Activated CD8-positive, alpha-beta memory T cell treated with anti-CD3 and anti-CD28 coated beads for 4 hours (primary cell): ENCODE results near the gene MACO1.
"Not testable (repeated sequence)": the region's sequence is repeated elsewhere in the genome, so short reads cannot be mapped to it uniquely, and the experiment has no call there.

Source experiments
- DNase-seq, 2 donors: peaks; one replicate each; pipeline ENCODE4 v3.0.0-alpha.2; 2020; ENCODE audit warnings: low read depth in 2 of 2

MACO1 gene, protein sequence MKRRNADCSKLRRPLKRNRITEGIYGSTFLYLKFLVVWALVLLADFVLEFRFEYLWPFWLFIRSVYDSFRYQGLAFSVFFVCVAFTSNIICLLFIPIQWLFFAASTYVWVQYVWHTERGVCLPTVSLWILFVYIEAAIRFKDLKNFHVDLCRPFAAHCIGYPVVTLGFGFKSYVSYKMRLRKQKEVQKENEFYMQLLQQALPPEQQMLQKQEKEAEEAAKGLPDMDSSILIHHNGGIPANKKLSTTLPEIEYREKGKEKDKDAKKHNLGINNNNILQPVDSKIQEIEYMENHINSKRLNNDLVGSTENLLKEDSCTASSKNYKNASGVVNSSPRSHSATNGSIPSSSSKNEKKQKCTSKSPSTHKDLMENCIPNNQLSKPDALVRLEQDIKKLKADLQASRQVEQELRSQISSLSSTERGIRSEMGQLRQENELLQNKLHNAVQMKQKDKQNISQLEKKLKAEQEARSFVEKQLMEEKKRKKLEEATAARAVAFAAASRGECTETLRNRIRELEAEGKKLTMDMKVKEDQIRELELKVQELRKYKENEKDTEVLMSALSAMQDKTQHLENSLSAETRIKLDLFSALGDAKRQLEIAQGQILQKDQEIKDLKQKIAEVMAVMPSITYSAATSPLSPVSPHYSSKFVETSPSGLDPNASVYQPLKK

DNA sequence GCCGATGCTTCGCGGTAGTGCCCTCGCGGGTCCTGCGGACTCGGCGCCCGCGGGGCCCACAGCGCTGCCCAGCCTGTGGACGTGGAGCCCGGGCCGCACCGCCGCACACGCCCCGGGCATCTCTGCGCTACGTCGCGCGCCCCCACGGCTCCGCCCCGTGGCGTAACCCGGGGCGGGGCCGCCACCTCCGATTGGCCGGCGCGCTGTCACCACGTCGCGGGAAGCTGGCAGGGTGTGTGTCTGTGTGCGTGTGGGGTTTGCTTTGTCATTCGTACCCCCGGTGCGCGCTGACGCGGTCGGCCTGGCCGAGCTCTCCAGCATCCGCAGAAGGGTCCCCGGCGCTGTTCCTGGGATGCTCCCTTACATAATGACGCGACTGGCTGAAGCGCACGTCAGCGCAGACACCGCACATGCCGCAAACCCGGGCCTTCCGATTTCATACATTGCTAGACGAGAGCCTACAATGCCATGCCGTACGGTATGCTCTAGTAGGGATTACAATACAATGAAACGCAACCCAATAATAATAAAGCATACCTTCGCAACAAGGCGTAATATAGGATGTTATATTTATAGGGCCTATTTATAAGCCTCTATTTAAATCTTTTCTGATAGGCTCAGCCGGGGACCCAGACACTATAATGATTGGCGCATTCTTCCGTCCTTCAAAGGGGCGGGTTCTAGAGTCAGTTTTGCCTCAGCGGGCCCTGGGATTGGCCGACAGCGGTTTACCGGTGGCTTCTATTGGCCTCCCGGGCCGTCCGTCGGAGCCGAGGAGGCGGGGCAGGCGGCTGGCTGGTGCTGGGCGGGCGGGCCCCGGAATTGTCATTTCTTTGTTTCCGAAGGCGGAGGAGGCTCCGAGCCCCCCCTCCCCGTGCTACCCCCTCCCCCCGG, at the start of gene MACO1:
MACO1 (plus strand) TSS at position 825 of the 894 bp plus-strand sequence. CDS start 202 bp downstream, outside the sequence.
- DNase-seq = peak; percentile 94

DNA sequence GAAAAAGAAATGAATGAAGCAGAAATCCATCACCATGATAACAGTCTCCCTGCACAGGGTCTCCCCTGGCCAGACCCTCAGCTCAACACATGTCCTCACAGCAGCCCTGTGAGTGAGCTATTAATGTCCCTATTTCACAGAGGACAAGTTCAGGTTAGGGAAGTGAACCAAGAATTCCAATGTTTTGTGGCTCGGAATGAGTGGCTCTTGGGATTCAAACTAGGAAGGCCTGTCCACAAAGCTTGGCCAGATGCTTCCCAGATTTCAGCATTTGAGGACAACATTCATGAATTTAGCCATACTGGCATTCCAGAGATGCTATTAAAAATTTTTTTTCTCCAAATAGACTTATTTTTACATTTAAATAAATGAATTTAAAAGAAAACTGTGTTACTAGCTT, 48.2 kb upstream of the MACO1 start:
- not testable (repeated sequence) for DNase-seq

DNA sequence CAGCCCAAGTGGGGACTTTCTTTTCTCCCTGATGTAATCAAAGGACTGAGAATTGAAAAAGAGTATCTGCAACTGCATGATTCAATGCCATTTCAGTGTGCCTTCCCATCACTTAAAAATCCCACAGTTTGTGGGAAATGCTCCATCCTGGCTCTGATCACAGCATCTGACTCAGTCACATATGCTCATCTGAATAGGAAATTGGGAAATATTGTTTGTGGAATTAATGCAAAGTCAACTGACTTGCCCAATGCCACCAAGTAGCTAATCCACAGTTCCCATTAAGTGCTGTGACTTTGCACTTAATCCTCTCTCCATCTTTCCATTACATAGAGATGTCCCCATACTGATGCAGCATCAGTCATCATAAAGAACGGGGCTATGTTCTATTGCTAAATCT, 47.6 kb upstream of the MACO1 start:
- not testable (repeated sequence) for DNase-seq

DNA sequence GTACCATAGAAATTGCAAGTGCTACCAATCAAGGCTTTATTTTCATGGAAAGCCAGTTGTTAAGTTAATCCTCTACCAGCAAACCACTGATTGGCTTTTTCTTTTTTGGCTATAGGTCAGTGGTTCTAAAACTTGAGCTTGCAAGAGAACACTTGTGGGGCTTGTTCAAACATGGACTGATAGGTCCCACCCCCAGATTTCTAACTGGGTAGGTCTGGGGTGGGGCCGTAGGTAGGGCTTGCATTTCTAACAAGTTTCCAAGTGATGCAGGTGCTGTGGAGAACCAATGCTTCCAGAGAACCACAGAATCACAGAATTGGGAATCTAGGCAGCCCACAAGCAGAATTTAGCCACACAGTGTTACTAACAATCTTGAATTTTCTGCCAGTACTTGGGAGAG, 46.8 kb upstream of the MACO1 start:
- DNase-seq = not testable (repeated sequence)

DNA sequence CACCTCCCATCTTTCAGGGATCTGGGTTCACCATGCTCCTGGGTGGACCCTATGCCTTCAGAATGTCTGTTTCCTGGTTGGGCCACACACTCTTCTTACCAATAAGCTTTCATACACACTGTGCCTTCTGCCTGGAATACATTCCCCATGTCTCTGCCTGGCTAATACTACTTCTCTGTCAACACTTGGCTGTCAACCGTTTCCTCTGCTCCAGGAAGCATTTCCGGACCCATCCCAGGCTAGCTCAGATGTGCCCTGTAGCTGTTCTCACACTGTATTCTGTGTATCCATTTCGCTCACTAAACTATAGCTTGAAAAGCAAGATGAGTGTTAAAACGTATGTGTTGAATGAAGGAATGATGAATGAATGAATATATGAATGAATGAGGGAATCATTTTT, 43.6 kb upstream of the MACO1 start:
- DNase-seq = not testable (repeated sequence)

DNA sequence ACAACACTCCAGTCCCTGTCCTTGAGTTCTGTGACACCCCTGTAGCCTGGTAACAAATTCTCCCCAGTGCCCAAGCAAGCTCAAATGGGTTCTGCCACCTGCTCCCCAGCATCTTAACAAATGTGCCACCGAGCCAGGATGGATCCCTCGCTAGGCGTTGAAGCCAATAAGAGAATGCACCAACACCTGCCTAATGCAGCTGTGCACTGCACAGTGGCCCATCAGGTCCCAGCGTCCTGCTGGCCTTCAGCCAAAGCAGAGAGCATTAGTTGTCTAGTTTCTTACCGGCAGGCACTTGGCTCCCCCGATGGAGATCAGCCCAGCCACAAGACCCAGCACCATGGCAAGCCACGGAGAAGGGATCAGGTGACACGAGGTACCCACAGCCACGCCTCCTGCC, 42.0 kb upstream of the MACO1 start:
- not testable (repeated sequence) for DNase-seq

DNA sequence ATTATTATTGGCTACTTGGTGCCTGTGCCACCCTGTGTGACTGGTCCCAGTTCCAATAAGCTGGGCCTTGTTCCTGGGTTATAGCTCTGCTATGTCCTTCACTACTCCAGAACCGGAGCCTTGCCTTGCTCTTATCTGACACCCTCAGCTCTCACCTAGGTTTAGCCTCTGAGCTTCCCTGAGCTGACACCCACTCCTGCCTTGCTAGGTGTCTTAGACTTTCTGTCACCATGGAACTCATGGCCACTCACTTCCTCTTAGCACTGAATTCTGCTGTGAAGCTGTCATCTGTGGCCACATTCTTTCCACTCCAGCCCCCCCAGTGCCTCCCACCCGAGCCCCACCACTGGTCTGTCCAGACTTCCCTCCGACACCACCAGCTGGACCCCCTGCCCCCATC, 41.0 kb upstream of the MACO1 start:
- DNase-seq = not testable (repeated sequence)

DNA sequence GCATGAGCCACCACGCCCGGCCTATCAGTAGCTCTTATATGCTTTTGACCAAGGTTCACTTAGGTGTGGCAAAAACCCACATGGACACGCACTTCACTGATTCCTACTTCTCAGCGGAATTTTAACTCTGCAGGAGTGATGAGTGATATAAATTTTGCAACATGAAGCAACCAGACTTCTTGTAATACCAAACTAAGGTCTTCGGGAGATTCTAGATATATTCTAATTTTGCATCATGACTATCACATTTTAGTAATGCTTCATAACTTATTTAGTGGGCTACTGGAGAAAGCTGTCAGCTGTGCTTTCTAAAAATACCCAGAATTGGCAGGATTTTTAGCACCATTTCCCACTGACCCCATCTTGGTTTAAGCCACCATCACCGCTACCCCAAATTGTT, 37.9 kb upstream of the MACO1 start:
- no peak for DNase-seq

DNA sequence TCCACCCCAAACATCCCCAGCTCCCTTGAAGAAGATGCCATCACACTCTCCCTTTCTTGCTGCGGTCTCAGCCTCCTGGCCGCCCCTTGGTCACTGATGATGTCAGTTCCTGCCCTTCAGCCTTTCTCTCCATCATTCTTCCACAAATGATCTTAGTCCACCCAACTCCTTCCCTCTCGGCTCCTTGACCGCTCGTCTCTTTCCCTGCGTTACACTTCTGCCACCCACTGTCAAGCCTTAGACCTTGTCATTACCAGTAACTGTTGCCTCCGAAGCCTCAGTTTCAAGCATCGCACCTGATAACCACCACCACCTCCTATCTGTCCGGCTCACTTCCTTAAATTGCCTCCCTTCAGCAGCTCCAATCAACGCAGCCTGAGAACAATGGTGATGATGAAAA, 33.1 kb upstream of the MACO1 start:
- DNase-seq = not testable (repeated sequence)

DNA sequence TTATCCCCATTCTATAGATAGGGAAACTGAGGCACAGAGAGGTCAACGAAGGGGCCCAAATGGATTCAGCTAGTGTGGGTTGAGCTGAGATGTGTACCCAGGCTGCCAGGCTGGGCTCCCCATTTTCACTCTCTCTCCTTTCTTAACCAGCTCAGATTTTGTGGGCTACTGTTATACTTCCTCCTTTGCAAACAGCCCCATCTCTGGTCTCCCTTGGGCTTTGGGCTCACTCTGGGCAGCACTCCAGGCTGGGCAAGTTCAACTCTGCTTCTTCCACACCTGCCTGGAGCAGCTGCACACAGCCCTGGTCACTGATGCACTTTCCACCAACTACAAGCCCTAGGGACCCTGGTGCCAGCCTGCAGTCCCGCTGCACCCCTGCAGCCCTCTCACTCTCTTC, 32.6 kb upstream of the MACO1 start:
- DNase-seq = not testable (repeated sequence)

DNA sequence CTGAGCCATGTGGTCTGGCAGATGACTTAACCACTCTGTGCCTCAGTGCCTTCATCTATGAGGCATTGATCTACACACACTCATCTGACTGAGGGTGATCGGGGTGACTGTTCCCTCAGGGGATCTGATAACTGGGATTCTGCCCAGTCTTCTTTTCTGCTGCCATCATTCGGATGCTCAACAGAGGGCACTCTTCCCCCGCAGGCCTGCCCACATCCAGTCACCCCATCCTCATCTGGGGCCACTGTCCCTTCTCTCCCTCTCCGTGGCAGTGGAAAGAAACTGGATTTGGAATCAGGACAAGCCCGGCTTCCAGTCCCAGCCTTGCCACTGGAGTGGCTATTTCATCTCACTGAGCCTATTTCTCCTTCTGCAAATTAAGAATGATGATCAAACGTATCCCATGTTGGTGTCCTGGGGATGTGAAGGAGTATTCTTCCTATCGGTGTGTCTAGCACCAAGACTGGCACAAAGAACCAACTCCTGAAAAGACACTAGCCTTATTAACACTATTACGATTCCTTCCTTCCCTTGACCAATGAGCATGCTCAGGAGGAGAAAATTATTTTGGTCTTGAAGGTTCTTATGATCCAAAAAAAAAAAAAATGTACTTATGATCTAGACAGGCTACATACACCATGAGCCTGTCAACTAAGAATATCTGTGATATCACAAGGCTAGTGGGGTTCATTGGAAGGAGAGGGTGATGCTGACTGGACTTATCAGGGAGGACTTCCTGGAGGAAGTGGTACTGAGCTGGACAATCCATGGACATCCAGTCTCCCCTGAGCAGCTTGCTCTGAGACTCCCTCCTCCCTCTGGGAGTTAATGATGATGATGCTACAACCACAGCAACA, 27.5 kb upstream of the MACO1 start:
- DNase-seq = not testable (repeated sequence)

DNA sequence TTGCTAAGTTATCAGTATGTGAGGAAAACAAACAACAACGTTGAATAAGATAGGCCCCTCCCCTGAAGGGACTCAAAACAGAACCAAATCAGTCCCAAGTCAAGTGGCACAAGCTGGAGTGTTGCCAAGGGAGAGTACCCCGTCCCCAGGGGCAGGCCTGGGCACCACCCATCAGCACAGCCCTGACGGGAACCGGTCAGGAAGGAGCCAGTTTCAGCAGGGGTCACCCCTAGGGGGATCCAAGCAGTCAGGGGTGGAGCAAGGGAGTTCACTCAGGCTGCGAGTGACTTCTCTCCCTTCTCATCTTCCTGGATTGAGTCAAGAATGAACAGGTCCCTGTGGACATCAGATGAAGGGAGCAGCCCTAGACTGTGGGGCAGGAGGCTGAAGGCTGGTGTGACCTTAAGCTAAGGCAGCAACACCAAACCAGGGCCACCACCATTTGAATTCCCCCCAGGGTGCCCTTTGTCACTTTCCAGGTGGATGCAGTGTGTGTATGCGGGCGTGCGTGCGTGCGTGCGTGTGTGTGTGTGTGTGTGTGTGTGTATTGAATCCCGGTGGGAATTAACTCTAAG, 24.9 kb upstream of the MACO1 start:
- DNase-seq = not testable (repeated sequence)

DNA sequence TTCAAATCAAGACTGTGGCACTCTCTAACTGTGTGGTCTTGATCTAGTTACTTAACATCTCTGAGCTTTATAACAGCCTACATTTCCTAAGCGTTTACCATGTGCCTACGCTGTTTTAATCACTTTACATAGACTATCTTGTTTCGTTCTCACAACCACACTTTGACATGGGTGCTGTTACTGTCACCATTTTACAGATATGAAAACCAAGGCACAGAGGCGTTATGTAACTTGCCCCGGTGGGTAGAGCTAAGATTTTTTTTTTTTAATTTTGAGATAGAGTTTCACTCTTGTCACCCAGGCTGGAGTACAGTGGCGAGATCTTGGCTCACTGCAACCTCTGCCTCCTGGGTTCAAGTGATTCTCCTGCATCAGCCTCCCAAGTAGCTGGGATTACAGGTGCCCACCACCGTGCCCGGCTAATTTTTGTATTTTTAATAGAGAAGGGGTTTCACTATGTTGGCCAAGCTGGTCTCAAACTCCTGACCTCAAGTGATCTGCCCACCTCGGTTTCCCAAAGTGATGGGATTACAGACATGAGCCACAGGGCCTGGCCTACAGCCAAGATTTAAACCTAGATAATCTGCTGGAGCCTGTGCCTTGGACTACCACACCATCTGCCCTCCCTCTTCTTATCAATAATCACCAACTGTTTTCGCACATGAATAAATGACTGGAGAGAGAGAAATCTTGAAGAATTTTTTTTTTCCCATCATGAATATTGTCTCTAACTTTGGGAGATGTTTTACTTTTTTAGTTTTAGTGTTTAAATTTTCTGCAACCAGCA, 20.9 kb upstream of the MACO1 start:
- DNase-seq = not testable (repeated sequence)

DNA sequence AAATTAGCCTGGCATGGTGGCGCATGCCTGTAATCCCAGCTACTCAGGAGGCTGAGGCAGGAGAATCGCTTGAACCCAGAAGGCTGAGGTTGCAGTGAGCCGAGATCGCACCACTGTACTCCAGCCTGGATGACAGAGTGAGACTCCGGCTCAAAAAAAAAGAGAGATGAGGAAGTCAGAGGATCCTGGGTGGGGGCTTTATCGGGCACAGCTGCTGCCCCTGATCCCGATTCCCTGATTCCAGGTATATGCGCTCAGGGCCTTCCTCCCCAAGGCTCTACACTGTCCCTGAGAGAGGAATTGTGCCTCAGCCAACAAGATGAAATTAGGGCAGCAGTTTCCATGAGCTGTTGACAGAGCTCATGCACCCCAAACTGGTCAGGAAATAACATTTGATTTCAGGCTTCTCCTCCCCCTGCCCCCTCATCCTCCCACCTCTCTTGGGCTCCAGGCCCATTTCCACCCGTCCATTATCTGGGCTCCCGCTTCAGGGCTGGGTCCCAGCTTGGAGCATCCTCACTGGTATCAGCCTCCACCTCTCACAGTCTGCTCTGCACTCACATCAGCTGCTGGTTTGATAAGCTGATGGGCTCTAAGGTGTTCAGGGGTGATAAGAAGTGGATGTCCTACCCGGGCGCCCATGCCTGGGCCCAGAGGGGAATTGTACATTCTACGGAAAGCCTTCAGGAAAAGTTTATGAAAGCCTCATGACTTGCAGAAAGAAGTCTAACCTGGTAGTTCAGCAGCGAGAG, 17.6 kb upstream of the MACO1 start:
- not testable (repeated sequence) for DNase-seq

DNA sequence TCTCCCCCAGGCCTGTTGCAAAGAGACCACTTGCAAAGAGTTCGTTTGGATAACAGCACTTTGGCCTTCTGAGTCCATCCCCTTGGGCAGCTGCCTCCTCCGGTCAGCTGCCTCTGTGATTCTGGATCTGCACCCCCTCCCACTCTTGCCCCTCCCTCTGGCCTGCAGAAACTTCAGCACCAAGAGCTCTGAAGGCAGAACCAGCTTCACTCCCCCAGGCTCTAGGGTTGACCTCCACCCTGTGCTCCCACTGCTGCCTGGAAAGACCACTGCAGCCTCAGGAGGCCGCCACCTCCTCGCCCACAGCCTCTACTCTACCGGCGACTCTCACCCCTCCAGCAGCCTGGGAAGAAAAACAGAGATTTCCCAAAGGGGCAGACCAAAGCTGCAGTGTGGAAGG, 16.5 kb upstream of the MACO1 start:
- not testable (repeated sequence) for DNase-seq

DNA sequence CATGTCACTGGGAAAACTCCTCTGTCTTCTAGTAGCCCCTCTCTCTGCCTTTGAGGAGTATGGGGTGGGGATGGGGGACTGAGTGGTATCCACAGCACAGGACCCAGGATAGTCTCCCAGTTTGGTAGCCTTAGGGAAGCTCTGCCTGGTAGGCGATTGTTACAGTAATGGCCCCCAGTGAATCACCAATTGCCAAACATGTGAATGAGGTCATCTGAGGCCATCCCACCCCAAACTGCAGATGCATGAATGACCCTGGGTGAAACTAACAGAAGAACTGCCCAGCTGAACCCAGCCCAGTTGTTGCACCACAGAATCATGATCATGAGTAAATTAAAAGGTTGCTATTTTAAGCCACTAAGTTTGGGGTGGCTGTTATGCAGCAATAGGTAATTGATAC, 16.1 kb upstream of the MACO1 start:
- DNase-seq = not testable (repeated sequence)

DNA sequence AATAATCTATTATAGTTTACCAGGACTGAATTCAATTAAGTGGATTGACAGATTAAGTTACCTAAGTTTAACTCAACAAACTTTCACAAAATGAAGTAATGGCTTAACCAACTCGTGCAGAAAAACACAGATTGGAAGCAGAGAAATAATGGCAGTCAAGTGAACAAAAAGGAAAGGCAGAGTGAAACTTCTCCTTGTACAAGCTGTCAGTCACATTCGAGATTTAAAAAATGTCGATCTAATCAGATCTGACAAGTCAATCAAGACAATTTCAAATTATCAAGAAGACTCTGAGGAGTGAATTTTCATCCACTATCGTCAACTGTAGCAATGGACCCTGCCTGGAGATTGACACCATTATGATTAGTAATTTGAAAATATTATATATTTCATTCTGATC, 13.4 kb upstream of the MACO1 start:
- DNase-seq = not testable (repeated sequence)

DNA sequence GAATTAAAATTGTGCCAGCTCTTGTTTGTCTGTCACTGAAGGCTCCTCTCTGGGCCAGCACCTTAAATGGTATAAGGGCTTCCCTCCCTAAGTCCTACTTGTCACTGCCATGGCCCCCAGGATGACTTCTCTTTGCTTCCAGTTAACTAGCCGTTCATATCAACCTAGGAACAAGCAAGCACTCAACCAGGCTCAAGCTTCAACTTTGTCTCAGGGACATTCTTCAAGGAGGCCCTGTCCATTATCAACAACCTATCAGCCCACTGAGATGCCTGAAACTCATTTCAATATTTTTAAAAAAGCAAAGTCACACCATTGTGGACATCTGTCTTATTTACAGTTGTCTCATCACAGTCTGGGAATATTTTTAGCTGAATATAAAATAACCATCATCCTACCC, 11.4 kb upstream of the MACO1 start:
- not testable (repeated sequence) for DNase-seq

DNA sequence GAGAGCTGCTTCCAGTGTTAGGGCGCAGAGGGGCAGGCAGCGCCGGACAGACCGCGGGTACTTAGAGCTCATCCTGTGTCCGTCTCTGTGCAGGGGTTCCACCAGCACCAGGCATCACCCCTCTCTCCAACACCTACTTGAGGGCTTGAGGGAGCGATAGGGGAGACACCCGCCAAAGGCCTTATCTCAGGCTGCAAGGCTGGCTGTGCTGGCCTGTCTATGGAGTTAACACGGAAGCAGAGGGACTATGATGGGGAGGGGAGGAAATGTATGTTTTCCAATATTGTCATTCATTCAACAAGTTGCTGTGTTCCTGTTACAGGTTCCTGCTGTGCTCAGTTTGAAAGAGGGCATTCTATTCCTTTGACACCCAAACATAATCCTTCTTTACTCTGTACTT, 10.0 kb upstream of the MACO1 start, which contains the start of gene RHCE:
RHCE (minus strand) TSS at position 111 of the 400 bp plus-strand sequence; CDS start at position 72, 39 bp downstream.
- not testable (repeated sequence) for DNase-seq
